Adipose tissue (tissue), 3 donors: ENCODE measurements around the gene ANTKMT. TPM values are rescaled to one million over a fixed set of nuclear protein-coding genes. Genes with fewer than 3 reads are reported as not detected.

Experiments used
- H3K27ac ChIP-seq: one replicate; pipeline ENCODE4 v1.5.1; 2013; ENCODE audit warnings: low read depth, low read length
- WGBS, 3 donors: extraction: QIAGEN DNeasy Blood & Tissue Kit; methylation state at CpG; one replicate each; pipeline ENCODE4 v1.1.7; 2013; 5-methylcytosine and 5-hydroxymethylcytosine counted together
- polyA plus RNA-seq, 3 donors: library from polyadenylated mRNA; stranded (reverse); fragments of 200-250 nt; gene quantifications; one replicate each; pipeline ENCODE4 v1.2.3, GENCODE V29; 2013
- donor health status: healthy with polysubstance abuse.
- donor health status: Bipolar disorder and iron deficiency.
- donor health status: healthy.

The ANTKMT gene
- polyA plus RNA-seq, 3 donors: 10.1 to 33.4 (median 26.0) TPM

DNA sequence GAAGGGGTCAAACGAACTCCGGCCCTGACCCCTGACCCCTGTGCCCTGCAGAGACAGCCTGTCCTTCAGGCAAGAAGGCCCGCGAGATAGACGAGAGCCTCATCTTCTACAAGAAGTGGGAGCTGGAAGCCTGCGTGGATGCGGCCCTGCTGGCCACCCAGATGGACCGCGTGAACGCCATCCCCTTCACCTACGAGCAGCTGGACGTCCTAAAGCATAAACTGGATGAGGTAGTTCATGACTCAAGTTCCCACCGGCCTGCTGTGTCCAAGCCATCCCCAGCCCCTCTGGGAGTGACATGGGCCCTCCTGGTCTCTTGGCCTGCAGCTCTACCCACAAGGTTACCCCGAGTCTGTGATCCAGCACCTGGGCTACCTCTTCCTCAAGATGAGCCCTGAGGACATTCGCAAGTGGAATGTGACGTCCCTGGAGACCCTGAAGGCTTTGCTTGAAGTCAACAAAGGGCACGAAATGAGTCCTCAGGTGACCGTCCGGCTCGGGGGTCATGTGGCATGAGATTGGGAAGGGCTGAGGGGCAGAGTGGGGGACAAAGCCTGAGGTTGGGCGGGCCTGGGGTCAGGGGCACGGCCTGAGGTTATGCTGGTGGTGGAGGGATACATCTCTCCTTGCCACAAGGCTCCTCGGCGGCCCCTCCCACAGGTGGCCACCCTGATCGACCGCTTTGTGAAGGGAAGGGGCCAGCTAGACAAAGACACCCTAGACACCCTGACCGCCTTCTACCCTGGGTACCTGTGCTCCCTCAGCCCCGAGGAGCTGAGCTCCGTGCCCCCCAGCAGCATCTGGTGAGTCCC, 45.3 kb downstream of the ANTKMT start:
- no peak overlapping the region for H3K27ac ChIP-seq
- WGBS, 3 donors: 78 to 87% (median 83%) methylated on average over 29 of the region's 29 CpGs

- WGBS, 3 donors: 60 to 66% (median 64%) methylated on average over 32 to 37 of the region's 48 CpGs
Measured at GRCh38 chr16:766820-767640, 46.1 kb downstream of the ANTKMT start.

DNA sequence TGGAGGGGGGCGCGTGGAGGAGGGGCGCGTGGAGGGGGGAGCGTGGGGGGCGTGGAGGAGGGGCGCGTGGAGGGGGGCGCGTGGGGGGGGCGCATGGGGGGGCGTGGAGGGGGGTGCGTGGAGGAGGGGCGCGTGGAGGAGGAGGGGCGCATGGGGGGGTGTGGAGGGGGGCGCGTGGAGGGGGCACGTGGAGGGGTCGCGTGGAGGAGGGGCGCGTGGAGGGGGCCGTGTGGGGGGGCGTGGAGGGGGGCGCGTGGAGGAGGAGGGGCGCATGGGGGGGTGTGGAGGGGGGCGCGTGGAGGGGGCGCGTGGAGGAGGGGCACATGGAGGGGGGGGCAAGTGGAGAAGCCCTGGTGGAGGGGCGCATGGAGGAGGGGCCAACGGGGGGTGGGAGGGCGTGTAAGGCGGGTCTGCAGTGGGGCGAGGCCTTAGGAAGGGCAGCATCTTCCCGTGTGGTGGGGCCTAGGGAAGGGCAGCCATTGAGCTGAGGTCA, 46.8 kb downstream of the ANTKMT start:
- 34 to 62% (median 53%) methylated on average over 7 to 20 of the region's 38 CpGs for WGBS, 3 donors
- no peak overlapping the region for H3K27ac ChIP-seq

More at GRCh38 chr16:766820-767640, 46.1 kb downstream of the ANTKMT start:
- H3K27ac ChIP-seq: no peak overlapping the region

GRCh38 chr16:768428-768827, 47.5 kb downstream of the ANTKMT start:
- 62 to 78% (median 72%) methylated on average over 15 to 21 of the region's 21 CpGs for WGBS, 3 donors
- no peak overlapping the region for H3K27ac ChIP-seq

GRCh38 chr16:769184-769784, 48.3 kb downstream of the ANTKMT start:
- WGBS, 3 donors: 31 to 63% (median 58%) methylated on average over 15 to 20 of the region's 20 CpGs
- H3K27ac ChIP-seq: no peak overlapping the region

GRCh38 chr16:769934-770333, 49.0 kb downstream of the ANTKMT start:
- no peak overlapping the region for H3K27ac ChIP-seq
- 66 to 71% (median 68%) methylated on average over 17 to 19 of the region's 19 CpGs for WGBS, 3 donors

DNA sequence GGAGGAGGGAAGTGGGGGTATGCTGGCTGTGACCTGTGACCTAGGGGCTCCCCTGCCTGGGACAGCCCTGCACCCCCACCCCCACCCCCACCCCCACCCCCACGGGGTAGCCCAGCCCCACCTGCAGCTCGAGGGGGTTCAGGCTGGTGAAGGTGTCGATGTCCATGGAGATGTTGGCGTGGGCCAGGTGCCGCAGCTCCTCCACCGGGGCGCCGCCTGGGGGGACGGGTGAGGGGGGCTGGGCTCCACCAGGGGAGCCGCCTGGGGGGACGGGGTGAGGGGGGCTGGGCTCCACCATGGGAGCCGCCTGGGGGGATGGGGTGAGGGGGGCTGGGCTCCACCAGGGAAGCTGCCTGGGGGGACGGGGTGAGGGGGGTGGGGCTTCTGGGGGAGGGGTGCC, 49.5 kb downstream of the ANTKMT start:
- no peak overlapping the region for H3K27ac ChIP-seq
- 63 to 72% (median 71%) methylated on average over 6 to 13 of the region's 13 CpGs for WGBS, 3 donors

Other genes starting within 250 kb of the ANTKMT start
- 10 to 100 TPM; 20.4 to 31.4 (median 30.6) TPM for gene CAPN15, start 193.4 kb upstream of the ANTKMT start, polyA plus RNA-seq
- under 1 TPM in 1 of 3 donors, not detected in 2; 0.20 TPM for gene PRR35, start 160.8 kb upstream of the ANTKMT start, polyA plus RNA-seq
- gene NHLRC4, start 154.1 kb upstream of the ANTKMT start, polyA plus RNA-seq: 1 to 10 TPM in 1 of 3 donors, under 1 TPM in 2; 0.22 to 1.3 (median 0.61) TPM
- 10 to 100 TPM; 36.6 to 47.7 (median 37.6) TPM for gene PIGQ, start 151.2 kb upstream of the ANTKMT start, polyA plus RNA-seq
- 10 to 100 TPM; 16.0 to 42.5 (median 21.2) TPM for gene RAB40C, start 131.1 kb upstream of the ANTKMT start, polyA plus RNA-seq
- under 1 TPM; 0.25 to 0.85 (median 0.67) TPM for gene WFIKKN1, start 90.2 kb upstream of the ANTKMT start, polyA plus RNA-seq
- 100 to 1,000 TPM in 2 of 3 donors, 10 to 100 TPM in 1; 65.0 to 125 (median 109) TPM for gene METTL26, start 84.8 kb upstream of the ANTKMT start, polyA plus RNA-seq
- 10 to 100 TPM; 23.6 to 57.6 (median 42.6) TPM for gene MCRIP2, start 79.3 kb upstream of the ANTKMT start, polyA plus RNA-seq
- 10 to 100 TPM; 12.1 to 14.8 (median 13.7) TPM for gene WDR90, start 71.8 kb upstream of the ANTKMT start, polyA plus RNA-seq
- gene RHOT2, start 53.0 kb upstream of the ANTKMT start, polyA plus RNA-seq: 100 to 1,000 TPM in 1 of 3 donors, 10 to 100 TPM in 2; 67.7 to 107 (median 85.5) TPM
- gene RHBDL1, start 45.5 kb upstream of the ANTKMT start, polyA plus RNA-seq: under 1 TPM in 2 of 3 donors, not detected in 1; 0.59 to 0.71 TPM
- gene STUB1, start 40.7 kb upstream of the ANTKMT start, polyA plus RNA-seq: 100 to 1,000 TPM in 2 of 3 donors, 10 to 100 TPM in 1; 85.4 to 145 (median 139) TPM
- gene JMJD8, start 36.8 kb upstream of the ANTKMT start, polyA plus RNA-seq: 10 to 100 TPM; 36.8 to 77.7 (median 44.9) TPM
- gene WDR24, start 30.7 kb upstream of the ANTKMT start, polyA plus RNA-seq: 1 to 10 TPM; 3.8 to 7.4 (median 5.1) TPM
- 1 to 10 TPM in 1 of 3 donors, under 1 TPM in 2; 0.22 to 2.5 (median 0.37) TPM for gene FBXL16, start 15.3 kb upstream of the ANTKMT start, polyA plus RNA-seq
- gene METRN, start 6.0 kb upstream of the ANTKMT start, polyA plus RNA-seq: 10 to 100 TPM; 21.3 to 34.1 (median 22.2) TPM
- gene CCDC78, start 5.3 kb downstream of the ANTKMT start, polyA plus RNA-seq: 1 to 10 TPM in 1 of 3 donors, under 1 TPM in 2; 0.42 to 2.1 (median 0.98) TPM
- 1 to 10 TPM; 2.0 to 2.6 (median 2.5) TPM for gene HAGHL, start 6.0 kb downstream of the ANTKMT start, polyA plus RNA-seq
- gene CIAO3, start 19.9 kb downstream of the ANTKMT start, polyA plus RNA-seq: 10 to 100 TPM; 16.0 to 23.7 (median 19.0) TPM
- gene MSLN, start 39.6 kb downstream of the ANTKMT start, polyA plus RNA-seq: 10 to 100 TPM in 2 of 3 donors, under 1 TPM in 1; 0.49 to 14.2 (median 13.2) TPM
- gene RPUSD1, start 67.2 kb downstream of the ANTKMT start, polyA plus RNA-seq: 10 to 100 TPM; 10.5 to 16.7 (median 10.8) TPM
- gene CHTF18, start 67.5 kb downstream of the ANTKMT start, polyA plus RNA-seq: 10 to 100 TPM in 1 of 3 donors, 1 to 10 TPM in 2; 7.3 to 12.6 (median 8.0) TPM
- not detected for gene GNG13, start 79.6 kb downstream of the ANTKMT start, polyA plus RNA-seq
- 10 to 100 TPM in 2 of 3 donors, 1 to 10 TPM in 1; 8.7 to 13.0 (median 12.3) TPM for gene LMF1, start 249.8 kb downstream of the ANTKMT start, polyA plus RNA-seq